ENCODE results near the gene HNRNPA2B1.
"Not testable (repeated sequence)": the region's sequence is repeated elsewhere in the genome, so short reads cannot be mapped to it uniquely, and the experiment has no call there.

HNRNPA2B1 gene

GRCh38 chr7:26166684-26167266, 33.8 kb downstream of the HNRNPA2B1 start:
- in situ Hi-C loops (cut with HindIII; ENCODE audit: low pct_ligation_motif_present, low sequenced_read_pairs), result no loop called here
- Histone ChIP-seq H3K36me3 (replicated peaks) (no peaks in the 10 kb centered on the region), H3K27me3 (replicated peaks) (no peaks in the 10 kb centered on the region), H3K27ac (no peak overlapping the region), H3K4me3 (ENCODE audit: low read depth, low read length) (no peak overlapping the region)
- no peak for DNase-seq
- TF ChIP-seq, protein P1, sequence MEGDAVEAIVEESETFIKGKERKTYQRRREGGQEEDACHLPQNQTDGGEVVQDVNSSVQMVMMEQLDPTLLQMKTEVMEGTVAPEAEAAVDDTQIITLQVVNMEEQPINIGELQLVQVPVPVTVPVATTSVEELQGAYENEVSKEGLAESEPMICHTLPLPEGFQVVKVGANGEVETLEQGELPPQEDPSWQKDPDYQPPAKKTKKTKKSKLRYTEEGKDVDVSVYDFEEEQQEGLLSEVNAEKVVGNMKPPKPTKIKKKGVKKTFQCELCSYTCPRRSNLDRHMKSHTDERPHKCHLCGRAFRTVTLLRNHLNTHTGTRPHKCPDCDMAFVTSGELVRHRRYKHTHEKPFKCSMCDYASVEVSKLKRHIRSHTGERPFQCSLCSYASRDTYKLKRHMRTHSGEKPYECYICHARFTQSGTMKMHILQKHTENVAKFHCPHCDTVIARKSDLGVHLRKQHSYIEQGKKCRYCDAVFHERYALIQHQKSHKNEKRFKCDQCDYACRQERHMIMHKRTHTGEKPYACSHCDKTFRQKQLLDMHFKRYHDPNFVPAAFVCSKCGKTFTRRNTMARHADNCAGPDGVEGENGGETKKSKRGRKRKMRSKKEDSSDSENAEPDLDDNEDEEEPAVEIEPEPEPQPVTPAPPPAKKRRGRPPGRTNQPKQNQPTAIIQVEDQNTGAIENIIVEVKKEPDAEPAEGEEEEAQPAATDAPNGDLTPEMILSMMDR (IDR thresholded peaks at IDR 0.05; ENCODE audit: low read depth, low read length, missing control alignments), result no peak

- Histone ChIP-seq H3K27ac (no peak overlapping the region), H3K27me3 (replicated peaks) (no peaks in the 10 kb centered on the region), H3K36me3 (replicated peaks) (no peaks in the 10 kb centered on the region), H3K4me3 (ENCODE audit: low read depth, low read length) (no peak overlapping the region)
- in situ Hi-C loops (cut with HindIII; ENCODE audit: low pct_ligation_motif_present, low sequenced_read_pairs), result no loop called here
- DNase-seq, result no peak
- TF ChIP-seq, protein P1 (IDR thresholded peaks at IDR 0.05; ENCODE audit: low read depth, low read length, missing control alignments), result no peak
Measured at GRCh38 chr7:26165950-26166683, 34.4 kb downstream of the HNRNPA2B1 start.

GRCh38 chr7:26163804-26164203, 36.7 kb downstream of the HNRNPA2B1 start:
- H3K27me3 ChIP-seq (replicated peaks); H3K4me3 ChIP-seq (ENCODE audit: low read depth, low read length); H3K36me3 ChIP-seq (replicated peaks); in situ Hi-C loops (cut with HindIII; ENCODE audit: low pct_ligation_motif_present, low sequenced_read_pairs); DNase-seq; H3K27ac ChIP-seq: not testable (repeated sequence)

- TF ChIP-seq, protein P1 (IDR thresholded peaks at IDR 0.05; ENCODE audit: low read depth, low read length, missing control alignments), result no peak
- no peaks in the 10 kb centered on the region for H3K36me3 ChIP-seq (replicated peaks)
- no peak overlapping the region for H3K4me3 ChIP-seq (ENCODE audit: low read depth, low read length)
- H3K27me3 ChIP-seq (replicated peaks), result no peaks in the 10 kb centered on the region
- no peak for DNase-seq
- no peak overlapping the region for H3K27ac ChIP-seq
- in situ Hi-C loops (cut with HindIII; ENCODE audit: low pct_ligation_motif_present, low sequenced_read_pairs), result no loop called here
Measured at GRCh38 chr7:26162431-26162830, 38.1 kb downstream of the HNRNPA2B1 start.

- Histone ChIP-seq H3K4me3 (ENCODE audit: low read depth, low read length) (no peak overlapping the region), H3K36me3 (replicated peaks) (no peaks in the 10 kb centered on the region), H3K27ac (no peak overlapping the region), H3K27me3 (replicated peaks) (no peaks in the 10 kb centered on the region)
- DNase-seq, result no peak
- TF ChIP-seq, protein P1 (IDR thresholded peaks at IDR 0.05; ENCODE audit: low read depth, low read length, missing control alignments), result no peak
- in situ Hi-C loops (cut with HindIII; ENCODE audit: low pct_ligation_motif_present, low sequenced_read_pairs), result no loop called here
Measured at GRCh38 chr7:26160896-26161295, 39.6 kb downstream of the HNRNPA2B1 start.

GRCh38 chr7:26159243-26159642, 41.3 kb downstream of the HNRNPA2B1 start:
- DNase-seq, result no peak
- TF ChIP-seq, protein P1 (IDR thresholded peaks at IDR 0.05; ENCODE audit: low read depth, low read length, missing control alignments), result no peak
- Histone ChIP-seq H3K27me3 (replicated peaks) (no peaks in the 10 kb centered on the region), H3K27ac (no peak overlapping the region), H3K4me3 (ENCODE audit: low read depth, low read length) (no peak overlapping the region), H3K36me3 (replicated peaks) (no peaks in the 10 kb centered on the region)
- in situ Hi-C loops (cut with HindIII; ENCODE audit: low pct_ligation_motif_present, low sequenced_read_pairs), result no loop called here
